ENCODE data around the gene PHF1.
"Not testable (repeated sequence)": the region's sequence is repeated elsewhere in the genome, so short reads cannot be mapped to it uniquely, and the experiment has no call there.

PHF1 gene
- 129 to 571 reads per million in 2 donors for total RNA-seq

DNA sequence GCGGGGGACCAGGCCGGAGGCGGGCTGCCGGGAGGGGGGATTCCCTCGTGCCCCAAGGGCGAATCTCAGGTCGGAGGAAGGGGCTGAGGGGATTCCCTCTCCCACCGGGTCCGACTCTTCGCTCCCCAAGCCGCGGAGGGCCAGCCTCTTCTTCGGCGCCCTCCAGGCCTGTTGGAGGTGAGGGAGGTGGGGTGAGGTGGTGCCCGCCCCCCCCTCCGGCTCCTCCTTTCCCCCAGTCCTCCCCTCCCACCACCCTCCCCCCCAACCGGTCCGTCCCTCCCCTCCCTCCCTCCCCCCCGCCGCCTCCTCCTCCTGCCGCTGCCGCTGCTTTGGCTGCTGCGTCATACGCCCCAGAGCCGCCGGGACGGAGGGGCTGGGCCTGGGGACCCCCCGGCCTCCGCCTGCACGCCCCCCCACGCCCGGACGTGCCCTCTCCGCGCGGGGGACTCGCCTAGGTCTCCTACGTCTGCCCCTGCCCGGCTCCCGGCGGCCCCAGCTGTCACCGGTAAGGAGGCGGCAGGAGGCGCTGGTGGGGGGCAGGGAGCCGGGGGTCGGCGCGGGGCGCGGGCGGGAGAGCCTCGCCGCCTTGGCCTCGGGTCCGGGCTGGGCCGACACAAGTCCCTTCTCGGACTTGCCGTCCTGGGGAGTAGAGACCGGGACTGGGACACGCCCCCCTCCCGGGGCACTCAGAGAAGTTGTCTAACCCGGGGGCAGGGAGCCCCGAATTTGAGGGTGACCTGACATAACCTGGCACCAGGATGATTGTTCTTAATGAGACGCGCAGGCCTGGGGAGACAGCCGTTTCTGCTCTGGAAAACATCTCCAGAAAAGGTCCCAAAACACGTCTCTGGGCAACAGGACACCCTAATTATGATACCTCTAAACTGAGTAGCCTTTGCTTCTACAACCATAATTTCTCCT lies at the start of gene PHF1:
PHF1 (plus strand) TSS at position 304 of the 921 bp plus-strand sequence. CDS start 1,250 bp downstream, outside the sequence.
- no peak for DNase-seq

GRCh38 chr6:33363486-33363885 lies 47.3 kb upstream of the PHF1 start:
- DNase-seq, result not testable (repeated sequence)

- not testable (repeated sequence) for DNase-seq
These were observed 46.2 kb upstream of the PHF1 start for GRCh38 chr6:33364475-33365205.

GRCh38 chr6:33365206-33365971 lies 45.4 kb upstream of the PHF1 start:
- DNase-seq, result not testable (repeated sequence)

DNA sequence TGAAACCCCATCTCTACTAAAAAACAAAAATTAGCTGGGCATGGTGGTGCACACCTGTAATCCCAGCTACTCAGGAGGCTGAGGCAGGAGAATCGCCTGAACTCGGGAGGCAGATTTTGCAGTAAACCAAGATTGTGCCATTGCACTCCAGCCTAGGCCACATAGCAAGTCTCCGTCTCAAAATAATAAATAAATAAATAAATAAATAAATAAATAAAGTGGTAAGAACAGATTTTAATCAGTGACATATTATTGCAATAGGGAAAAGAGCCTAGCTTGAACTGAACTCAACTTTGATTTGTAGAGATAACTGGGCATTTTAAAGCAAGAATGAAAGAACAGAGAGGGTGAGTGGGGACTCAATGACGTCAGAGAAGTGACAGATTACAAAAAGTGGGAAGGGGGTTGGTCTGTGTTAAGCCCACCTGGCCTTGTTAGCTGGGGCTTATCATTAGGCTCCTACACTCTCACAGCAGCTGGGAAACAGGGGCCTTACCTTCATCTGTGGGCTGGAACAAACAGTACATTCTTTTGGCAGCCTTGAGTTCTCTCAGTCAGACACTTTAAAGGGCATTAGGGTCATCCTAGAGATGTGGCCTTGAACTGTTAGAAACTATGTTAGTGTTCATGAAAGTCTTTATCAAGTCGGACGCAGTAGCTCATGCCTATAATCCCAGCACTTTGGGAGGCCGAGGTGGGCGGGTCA lies 43.7 kb upstream of the PHF1 start:
- no peak for DNase-seq

- DNase-seq, result not testable (repeated sequence)
These were observed 43.1 kb upstream of the PHF1 start for GRCh38 chr6:33367715-33368025.

- not testable (repeated sequence) for DNase-seq
These were observed 38.9 kb upstream of the PHF1 start for GRCh38 chr6:33371901-33372300.

DNA sequence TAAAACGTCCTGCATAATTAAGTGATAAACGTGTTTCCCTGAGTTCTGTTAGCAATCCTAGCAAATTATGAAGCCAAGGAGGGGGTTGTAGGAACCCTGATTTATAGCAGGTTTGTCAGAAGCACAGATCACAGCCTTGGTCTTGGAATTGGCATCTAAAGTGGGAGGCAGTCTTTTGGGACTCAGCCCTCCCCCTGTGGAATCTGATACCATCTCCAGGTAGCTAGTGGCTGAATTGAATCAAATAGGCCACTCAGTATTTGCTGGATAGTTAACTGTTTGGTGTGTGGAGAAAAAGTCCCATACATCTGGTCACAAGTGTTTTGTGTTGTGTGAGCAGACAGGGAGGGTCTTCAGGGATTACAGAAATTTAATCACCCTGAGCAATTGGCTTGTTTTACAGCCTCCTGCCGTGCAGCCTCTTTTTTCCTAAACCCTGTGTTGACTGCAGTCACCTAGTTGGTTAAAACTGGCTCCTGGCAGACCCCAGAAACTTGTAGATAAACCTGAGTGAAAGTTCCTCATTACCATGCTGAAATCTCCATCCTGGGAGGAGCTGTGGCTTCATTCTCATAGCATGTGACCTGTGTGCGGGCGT lies 38.2 kb upstream of the PHF1 start:
- DNase-seq, result no peak

GRCh38 chr6:33373960-33374910 lies 36.6 kb upstream of the PHF1 start:
- no peak for DNase-seq

DNA sequence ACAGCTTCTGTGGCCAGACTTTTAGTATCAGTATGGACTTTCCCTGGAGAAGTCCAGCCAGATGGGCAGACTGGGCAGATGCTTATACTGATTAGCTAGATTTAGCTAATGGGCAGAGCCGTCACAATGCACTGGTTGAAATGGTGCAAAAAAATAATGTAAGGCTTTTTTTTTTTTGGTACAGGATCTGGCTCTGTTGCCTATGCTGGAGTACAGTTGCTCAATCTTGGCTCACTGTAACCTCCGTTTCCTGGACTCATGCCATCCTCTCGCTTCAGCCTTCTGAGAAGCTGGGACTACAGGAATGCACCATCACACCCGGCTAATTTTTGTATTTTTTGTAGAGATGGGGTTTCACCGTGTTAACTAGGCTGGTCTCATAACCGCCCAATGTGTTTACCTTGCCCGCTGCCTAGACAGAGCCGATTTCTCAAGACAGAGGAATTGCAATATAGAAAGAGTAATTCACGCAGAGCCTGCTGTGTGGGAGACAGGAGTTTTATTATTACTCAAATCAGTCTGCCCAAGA lies 35.6 kb upstream of the PHF1 start:
- DNase-seq, result no peak

DNA sequence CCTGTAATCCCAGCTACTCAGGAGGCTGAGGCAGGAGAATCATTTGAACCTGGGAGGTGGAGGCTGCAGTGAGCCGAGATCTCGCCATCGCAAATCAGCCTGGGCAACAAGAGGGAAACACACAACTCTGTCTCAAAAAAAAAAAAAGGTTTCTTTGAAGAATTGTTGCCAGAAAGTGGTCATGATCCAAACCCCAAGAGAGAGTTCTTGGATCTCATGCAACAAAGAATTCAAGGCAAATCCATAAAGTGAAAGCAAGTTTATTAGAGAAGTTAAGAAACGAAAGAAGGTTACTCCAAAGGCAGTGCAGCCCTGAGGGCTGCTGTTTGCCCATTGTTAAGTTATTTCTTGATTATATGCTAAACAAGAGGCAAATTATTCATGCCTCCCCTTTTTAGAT lies 33.6 kb upstream of the PHF1 start:
- no peak for DNase-seq

DNA sequence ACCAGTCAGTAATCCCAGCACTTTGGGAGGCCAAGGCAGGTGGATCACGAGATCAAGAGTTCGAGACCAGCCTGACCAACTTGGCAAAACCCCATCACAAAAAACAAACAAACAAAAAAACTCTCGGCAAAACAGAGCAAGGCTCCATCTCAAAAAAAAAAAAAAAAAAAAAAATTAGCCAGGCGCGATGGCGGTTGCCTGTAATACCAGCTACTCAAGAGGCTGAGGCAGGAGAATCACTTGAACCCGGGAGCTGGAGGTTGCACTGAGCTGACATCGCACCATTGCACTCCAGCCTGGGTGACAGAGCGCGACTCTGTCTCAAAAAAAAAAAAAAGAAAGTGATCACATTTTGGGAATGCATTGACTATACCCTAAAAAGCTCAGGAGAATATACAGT lies 31.6 kb upstream of the PHF1 start:
- DNase-seq, result not testable (repeated sequence)

DNA sequence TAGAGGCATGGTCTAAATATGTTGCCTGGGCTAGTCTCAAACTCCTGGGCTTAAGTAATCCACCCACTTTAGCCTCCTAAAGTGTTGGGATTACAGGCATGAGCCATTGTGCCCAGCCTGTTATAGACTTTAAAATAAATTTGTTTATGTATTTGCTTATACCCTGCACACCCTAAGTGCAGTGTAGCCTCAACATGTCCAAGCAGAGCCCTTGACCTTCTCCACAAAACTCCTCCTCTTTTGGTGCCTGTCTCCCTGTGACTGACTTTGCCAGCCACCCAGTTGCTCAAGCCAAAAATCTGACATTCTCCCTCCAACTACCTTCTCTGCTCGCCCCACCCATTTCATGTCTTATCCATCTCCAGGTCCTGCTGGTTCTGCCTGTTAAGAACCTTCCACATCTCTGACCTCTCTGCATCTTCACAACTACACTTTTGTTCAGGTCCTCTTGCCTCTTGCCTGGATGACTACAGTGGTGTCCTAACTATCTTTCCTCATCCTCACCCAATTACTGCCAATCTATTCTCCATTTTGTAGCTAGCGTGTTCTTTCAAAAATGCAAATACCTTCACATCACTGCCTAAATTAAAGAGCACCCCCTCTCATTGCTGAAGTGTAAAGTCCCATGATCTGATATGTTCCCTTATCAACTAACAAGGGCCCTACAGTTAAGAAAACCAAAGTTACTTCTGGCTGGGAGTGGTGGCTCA lies 30.4 kb upstream of the PHF1 start:
- DNase-seq, result no peak

DNA sequence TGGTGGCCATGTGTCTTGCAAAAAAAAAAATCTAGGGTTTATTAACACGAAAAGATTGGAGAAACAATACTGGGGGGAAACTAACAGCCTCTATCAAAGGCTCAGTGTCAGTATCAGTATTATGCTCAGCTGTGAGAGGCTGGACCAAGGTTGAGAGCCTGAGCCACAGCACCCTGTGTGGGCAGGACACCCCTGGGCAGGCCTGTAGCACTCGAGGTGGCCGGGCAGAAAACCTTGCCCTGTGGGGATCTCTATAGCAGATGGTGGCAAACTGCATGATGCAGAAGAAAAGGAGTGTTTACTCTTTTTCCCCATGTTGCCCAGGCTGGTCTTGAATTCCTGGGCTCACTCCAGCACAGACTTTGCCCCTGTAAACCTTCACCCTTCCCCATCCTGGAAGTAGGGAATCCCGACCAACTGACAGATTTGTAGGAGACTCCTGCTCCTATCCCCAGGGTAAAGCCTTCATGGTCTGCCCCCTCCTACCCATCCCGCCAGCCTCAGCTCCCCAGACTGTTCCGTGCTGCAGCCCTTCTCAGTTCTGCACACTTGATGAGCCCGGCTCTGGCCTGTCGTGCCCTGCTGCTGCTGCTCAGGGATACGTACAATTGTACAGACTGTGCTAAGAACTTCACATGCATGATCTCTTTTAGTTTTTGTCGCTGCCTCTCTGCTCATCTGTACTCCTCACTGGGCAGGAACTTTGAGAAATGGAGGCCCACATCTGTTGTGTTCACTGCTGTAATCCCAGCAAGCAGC lies 27.2 kb upstream of the PHF1 start:
- no peak for DNase-seq

- DNase-seq, result no peak
These were observed 26.2 kb upstream of the PHF1 start for GRCh38 chr6:33384581-33385020.

DNA sequence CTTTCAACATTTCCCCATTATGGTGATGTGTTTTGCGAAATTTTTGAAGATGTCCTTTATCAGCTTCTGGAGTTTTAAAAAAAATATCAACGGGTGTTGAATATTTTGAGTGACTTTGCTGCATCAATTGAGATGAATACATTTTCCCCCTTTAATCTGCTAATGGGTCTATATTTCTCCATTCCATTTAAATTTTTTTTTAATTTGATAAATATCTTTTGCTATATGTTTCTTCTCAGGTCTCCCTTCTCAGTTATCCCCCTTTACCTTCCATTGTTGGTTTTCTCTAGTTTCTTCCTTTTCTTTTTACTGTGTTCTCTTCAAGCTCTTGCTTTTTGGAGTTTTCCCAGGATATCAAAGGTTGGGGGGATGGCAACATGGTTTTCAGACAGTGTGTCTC lies 20.6 kb upstream of the PHF1 start:
- no peak for DNase-seq

DNA sequence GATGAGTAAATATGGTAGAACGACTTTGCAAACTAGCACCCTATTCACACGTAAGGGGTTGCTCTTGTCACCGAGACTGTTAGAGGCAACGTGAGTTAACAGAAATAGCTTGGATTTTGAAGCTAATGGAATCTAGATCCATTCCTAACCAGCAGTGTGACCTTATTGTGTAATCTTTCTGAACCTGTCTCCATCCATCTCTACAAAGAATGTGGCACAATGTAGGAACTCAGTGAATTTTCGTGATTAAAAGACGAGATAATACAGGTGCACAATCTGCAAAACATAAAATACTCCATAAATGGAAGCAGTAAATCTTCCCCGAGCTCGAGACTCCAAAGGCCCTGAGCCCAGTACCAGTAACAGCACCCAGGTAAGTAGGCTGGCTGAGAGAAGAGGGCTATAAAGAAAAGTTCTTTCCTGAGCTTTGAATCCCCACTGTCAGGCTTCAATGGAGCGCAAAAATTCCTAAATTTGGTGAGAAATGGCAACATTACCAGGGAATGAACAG lies 20.0 kb upstream of the PHF1 start:
- DNase-seq, result no peak

DNA sequence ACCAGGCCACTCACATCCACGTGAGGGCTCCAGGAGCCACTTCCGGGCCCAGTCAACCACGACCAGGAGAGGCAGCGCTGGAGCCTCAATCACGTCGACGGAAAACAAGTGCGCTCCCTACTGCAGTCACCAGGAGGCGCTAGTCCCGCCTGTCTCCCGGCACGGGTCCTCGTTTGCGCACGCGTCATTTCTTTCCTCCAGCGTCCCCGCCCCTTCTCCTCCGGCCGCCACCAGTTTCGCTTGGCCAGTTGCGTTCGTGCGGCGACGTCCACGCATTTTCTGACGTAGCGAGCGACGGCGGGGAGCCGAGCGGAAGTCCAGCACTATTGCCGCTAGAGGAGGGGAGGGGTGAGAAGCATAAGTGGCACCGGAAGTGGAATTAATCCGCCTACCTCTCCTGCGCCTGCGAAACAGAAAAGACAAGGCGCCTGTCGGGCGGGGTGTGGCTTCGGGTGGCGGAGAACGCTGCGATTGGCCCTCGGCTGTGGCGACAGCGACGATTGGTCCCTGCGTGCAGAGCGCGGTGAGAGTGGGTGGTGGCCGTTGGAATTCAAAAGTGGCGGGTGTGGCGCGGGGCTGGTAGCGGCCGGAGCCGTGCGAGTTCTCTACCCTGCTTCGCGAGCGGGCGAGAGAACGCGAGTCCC lies 19.4 kb upstream of the PHF1 start, which contains the start of gene KIFC1:
KIFC1 (plus strand) TSS at position 546 of the 644 bp plus-strand sequence. CDS start 163 bp downstream, outside the sequence.
- peak; percentile 99 for DNase-seq
